BLaER1 treated with 17β-estradiol and CSF1 and Interleukin-3, amounts not matched to agents 10 nM and 100 nM (cell line): ENCODE measurements around the gene ALK.
A peak's percentile ranks its signal among the peaks of the same experiment; 100 is the strongest.

Source experiments
- H3K27ac ChIP-seq, 11 experiments: shearing (Covaris generic); formaldehyde crosslinking; 2 replicates each; pipeline ENCODE4 v1.8.1; 2022
- H3K27me3 ChIP-seq, 11 experiments: shearing (Covaris generic); formaldehyde crosslinking; 2 replicates each; pipeline ENCODE4 v1.8.1; 2022
- H3K36me3 ChIP-seq, 11 experiments: shearing (Covaris generic); formaldehyde crosslinking; 2 replicates each; pipeline ENCODE4 v1.8.1; 2022
- H3K4me1 ChIP-seq, 10 experiments: shearing (Covaris generic); formaldehyde crosslinking; 2 replicates each; pipeline ENCODE4 v1.8.1; 2022
- H3K4me2 ChIP-seq, 11 experiments: shearing (Covaris generic); formaldehyde crosslinking; 2 replicates each; pipeline ENCODE4 v1.8.1; 2022
- H3K4me3 ChIP-seq, 10 experiments: shearing (Covaris generic); formaldehyde crosslinking; 2 replicates each; pipeline ENCODE4 v1.8.1; 2022
- H3K9ac ChIP-seq, 11 experiments: shearing (Covaris generic); formaldehyde crosslinking; 2 replicates each; pipeline ENCODE4 v1.8.1; 2022
- H3K9me3 ChIP-seq, 11 experiments: shearing (Covaris generic); formaldehyde crosslinking; replicated peaks in 1 of 11; 2 replicates each; pipeline ENCODE4 v1.8.1; 2022
- H4K20me1 ChIP-seq, 11 experiments: shearing (Covaris generic); formaldehyde crosslinking; 2 replicates each; pipeline ENCODE4 v1.8.1; 2022
- Cebpa-rat ChIP-seq, 11 experiments: shearing (Covaris generic); IDR thresholded peaks; 2 replicates each; pipeline ENCODE4 v1.8.1; 2022

ALK gene

DNA sequence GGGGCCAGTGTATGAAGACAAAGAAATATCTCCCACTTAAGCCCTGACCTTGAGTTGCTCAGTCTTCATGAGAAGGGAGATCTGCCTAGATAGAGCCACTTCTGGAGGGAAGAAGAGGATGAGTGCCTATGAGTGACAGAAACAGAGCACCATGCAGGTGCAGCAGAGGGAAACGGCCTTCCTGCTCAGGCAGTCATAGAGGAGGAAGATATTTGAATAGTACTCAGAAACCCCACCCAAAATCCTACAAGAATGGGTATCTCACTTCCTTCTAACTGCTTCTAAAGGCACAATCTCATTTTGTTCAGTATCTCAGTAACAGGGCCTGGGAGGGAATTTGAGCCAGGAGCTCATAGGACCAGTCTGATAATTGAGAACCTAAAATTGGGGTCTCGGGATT, 339.3 kb downstream of the ALK start:
- peaks cover 0 to 4% (median 0%) of the 10 kb centered on the region in 10 experiments; a peak in 1 of 20 replicates for H3K4me1 ChIP-seq
- H3K27me3 ChIP-seq = no peaks in the 10 kb centered on the region
- H4K20me1 ChIP-seq = no peaks in the 10 kb centered on the region
- H3K4me3 ChIP-seq = no peak overlapping the region
- peak overlapping the region in 1 of 11 experiments; percentile 15; a peak in 1 of 22 replicates for H3K4me2 ChIP-seq
- no peak overlapping the region for H3K9ac ChIP-seq
- no peak overlapping the region for H3K27ac ChIP-seq
- TF ChIP-seq Cebpa-rat (IDR thresholded peaks at IDR 0.05) = no peak
- H3K36me3 ChIP-seq = no peaks in the 10 kb centered on the region
- H3K9me3 ChIP-seq = no peaks in the 10 kb centered on the region

DNA sequence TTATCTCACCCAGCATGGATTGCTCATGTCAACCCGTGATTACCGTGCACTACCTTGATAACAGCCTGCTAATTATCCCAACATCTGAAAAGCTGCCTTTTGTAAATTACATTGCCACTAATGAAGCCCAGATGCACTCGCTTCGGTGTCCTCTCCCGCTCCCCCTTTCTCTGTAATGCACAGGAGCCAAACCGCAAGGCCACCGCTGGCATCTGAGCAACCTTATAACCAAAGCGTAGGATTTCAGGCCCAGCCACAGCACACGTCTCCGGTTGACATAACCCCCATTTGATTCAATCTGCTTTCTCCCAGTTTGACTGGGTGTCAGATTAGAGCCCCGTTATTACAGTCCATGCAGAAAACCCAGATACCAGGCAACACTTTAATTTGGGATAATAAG, 341.2 kb downstream of the ALK start:
- Histone ChIP-seq H3K27me3 (no peaks in the 10 kb centered on the region), H3K4me1 (peaks cover 0 to 4% (median 0%) of the 10 kb centered on the region in 10 experiments; a peak in 1 of 20 replicates), H4K20me1 (no peaks in the 10 kb centered on the region), H3K4me2 (no peak overlapping the region), H3K9ac (no peak overlapping the region), H3K36me3 (no peaks in the 10 kb centered on the region), H3K27ac (no peak overlapping the region), H3K9me3 (no peaks in the 10 kb centered on the region), H3K4me3 (no peak overlapping the region)
- no peak for TF ChIP-seq Cebpa-rat (IDR thresholded peaks at IDR 0.05)

DNA sequence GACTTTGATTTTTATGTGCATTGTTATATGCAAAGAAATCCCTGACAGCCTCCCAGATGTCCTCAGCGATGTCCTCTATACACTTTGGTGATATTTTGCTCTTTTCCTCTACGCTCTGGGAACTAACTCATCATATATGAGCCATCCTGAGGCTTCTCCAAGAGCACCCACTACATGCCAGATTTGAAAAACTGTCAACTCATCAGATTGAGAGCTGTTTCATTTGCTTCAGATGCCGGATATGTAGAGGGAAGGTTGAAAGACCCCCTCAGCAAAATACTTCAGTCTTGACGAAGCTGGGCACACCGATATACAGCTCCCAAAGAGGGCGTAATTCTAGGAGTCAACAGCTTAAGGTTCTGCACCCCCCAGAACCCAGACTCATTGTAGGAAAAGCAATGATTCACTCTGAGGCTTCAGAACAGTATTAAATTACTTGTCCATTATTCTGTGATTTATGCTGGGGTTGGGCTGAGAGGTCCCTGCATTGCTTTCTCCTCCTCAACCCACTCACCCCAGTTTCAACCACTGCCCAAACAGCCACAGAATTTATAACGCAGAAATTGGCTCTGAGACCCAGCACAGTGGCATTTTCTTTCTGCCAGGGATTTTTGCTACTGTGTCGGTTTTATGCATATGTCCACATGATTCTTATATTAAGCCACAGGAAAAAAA, 341.8 kb downstream of the ALK start:
- no peaks in the 10 kb centered on the region for H3K27me3 ChIP-seq
- no peak for TF ChIP-seq Cebpa-rat (IDR thresholded peaks at IDR 0.05)
- H4K20me1 ChIP-seq = no peaks in the 10 kb centered on the region
- no peaks in the 10 kb centered on the region for H3K36me3 ChIP-seq
- no peak overlapping the region for H3K9ac ChIP-seq
- H3K4me3 ChIP-seq = no peak overlapping the region
- H3K4me2 ChIP-seq = no peak overlapping the region
- H3K9me3 ChIP-seq = no peaks in the 10 kb centered on the region
- H3K27ac ChIP-seq = no peak overlapping the region
- H3K4me1 ChIP-seq = peaks cover 0 to 4% (median 0%) of the 10 kb centered on the region in 10 experiments; a peak in 1 of 20 replicates

DNA sequence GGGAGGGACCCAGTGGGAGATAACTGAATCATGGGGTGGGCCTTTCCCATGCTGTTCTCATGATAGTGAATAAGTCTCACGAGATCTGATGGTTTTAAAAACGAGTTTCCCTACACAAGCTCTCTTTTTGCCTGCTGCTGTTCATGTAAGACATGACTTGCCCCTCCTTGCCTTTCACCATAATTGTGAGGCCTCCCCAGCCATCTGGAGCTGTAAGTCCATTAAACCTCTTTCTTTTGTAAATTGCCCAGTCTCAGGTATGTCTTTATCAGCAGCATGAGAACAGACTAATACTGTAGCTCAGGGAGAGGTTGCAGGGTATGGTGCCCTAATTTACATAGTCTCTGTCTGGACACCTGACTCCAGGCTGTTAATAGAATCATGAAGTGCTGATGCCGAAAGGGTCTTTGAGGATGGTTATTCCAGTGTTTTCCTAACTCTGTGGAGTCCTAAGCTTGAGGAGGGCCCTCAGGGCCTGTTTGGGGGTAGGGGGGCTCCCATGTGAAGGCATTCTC, 343.2 kb downstream of the ALK start:
- no peaks in the 10 kb centered on the region; a peak in 1 of 22 replicates for H4K20me1 ChIP-seq
- H3K4me3 ChIP-seq = no peak overlapping the region
- no peaks in the 10 kb centered on the region for H3K36me3 ChIP-seq
- no peaks in the 10 kb centered on the region for H3K9me3 ChIP-seq
- no peak for TF ChIP-seq Cebpa-rat (IDR thresholded peaks at IDR 0.05)
- no peak overlapping the region for H3K4me2 ChIP-seq
- H3K27ac ChIP-seq = no peak overlapping the region
- H3K9ac ChIP-seq = no peak overlapping the region
- H3K27me3 ChIP-seq = no peaks in the 10 kb centered on the region
- H3K4me1 ChIP-seq = peaks cover 0 to 4% (median 0%) of the 10 kb centered on the region in 10 experiments; a peak in 1 of 20 replicates

DNA sequence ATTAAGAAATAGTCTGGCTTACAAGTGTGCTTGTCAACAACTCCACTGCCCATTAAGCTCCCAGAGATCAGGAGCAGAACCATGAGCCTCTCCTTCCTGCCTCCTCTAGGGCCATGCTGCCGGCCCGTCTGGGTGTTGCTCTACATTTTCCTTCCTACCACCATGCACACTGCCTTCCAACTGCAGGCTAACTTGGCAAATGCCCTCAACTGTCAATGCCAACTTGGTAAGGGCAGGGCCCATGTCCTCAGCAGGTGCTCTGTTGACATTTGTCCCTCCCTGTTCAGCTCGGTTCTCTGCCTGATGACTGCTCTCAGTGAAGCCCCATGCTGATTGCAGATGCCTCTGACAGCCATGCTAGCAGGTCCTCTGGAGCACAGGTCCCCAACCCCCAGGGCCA, 345.2 kb downstream of the ALK start:
- Histone ChIP-seq H3K27me3 (no peaks in the 10 kb centered on the region), H3K27ac (no peak overlapping the region), H3K4me3 (no peak overlapping the region), H3K9ac (no peak overlapping the region), H3K9me3 (no peaks in the 10 kb centered on the region), H3K4me2 (no peak overlapping the region), H4K20me1 (no peaks in the 10 kb centered on the region; a peak in 1 of 22 replicates), H3K4me1 (no peaks in the 10 kb centered on the region), H3K36me3 (no peaks in the 10 kb centered on the region)
- no peak for TF ChIP-seq Cebpa-rat (IDR thresholded peaks at IDR 0.05)

DNA sequence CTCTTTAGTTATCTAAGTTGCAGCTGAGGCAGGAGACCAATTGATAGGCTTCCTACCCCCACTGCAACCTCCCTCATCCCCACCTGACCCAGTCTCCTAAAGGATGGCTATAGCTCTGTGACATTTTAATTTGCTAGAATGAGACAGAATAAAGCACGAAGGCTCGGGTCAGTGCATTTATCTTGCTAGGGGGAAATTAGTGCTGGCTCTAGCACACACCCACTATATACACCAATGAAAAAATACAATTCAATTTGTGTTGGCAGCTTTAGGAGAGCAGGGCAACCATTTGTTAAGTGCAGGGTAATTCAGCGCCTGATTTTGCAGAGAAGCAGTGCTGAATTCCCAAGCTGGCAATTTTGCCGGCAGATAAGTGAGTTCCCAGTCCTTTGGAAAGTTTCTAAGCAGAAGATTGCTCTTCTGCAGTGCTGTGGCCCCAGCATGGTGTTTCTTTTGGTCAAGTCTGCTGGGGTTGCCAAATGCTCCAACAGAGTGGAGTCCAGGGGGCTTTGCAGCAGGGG, 346.0 kb downstream of the ALK start:
- Histone ChIP-seq H3K9ac (no peak overlapping the region), H3K36me3 (no peaks in the 10 kb centered on the region), H4K20me1 (no peaks in the 10 kb centered on the region; a peak in 1 of 22 replicates), H3K4me3 (no peak overlapping the region), H3K27me3 (no peaks in the 10 kb centered on the region), H3K27ac (no peak overlapping the region), H3K9me3 (no peaks in the 10 kb centered on the region), H3K4me2 (no peak overlapping the region), H3K4me1 (no peaks in the 10 kb centered on the region)
- no peak for TF ChIP-seq Cebpa-rat (IDR thresholded peaks at IDR 0.05)

DNA sequence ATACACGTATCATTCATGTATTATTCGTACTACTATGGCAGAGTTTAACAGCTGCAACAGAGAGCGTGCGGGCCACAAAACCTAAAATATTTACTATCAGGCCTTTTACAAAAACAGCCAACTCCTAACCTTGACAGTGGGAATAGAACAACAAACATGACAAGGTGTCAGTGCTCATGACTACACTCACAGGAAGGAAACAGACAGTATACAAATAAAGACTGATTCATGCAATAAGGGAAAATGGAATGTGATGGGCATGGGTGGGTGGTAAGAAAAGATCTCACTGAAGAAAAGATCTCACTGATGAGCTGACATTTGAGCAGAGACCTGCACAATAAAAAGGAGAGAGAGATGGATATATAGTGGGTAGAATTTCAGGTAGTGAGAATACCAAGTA, 347.8 kb downstream of the ALK start:
- Histone ChIP-seq H3K9ac (no peak overlapping the region), H3K27me3 (no peaks in the 10 kb centered on the region), H3K9me3 (no peaks in the 10 kb centered on the region), H3K4me1 (peaks cover 0 to 1% (median under 1%) of the 10 kb centered on the region in 10 experiments; a peak in 11 of 20 replicates), H3K4me3 (no peak overlapping the region), H3K4me2 (no peak overlapping the region), H3K27ac (no peak overlapping the region), H3K36me3 (no peaks in the 10 kb centered on the region), H4K20me1 (no peaks in the 10 kb centered on the region; a peak in 1 of 22 replicates)
- no peak for TF ChIP-seq Cebpa-rat (IDR thresholded peaks at IDR 0.05)

DNA sequence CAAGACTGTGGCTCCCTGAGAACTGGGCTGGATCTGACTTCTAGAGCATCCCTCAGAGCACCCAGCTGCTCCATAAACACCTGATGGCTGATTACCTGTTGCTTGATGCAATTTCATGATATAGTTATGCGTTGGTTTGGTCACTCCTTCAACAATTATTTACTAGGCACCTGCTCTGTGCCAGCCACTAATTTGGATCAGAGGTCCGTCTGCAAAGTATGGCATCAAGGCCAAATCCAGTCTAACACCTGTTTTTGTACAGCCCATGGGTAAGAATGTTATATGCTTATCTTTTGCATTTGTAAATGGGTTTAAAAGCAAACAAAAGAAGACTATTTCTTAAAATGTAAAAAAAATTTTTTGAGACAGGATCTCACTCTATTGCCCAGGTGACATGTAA, 348.2 kb downstream of the ALK start:
- Histone ChIP-seq H3K4me3 (no peak overlapping the region), H3K36me3 (no peaks in the 10 kb centered on the region), H3K27me3 (no peaks in the 10 kb centered on the region), H3K4me1 (peaks cover 0 to 6% (median 5%) of the 10 kb centered on the region in 10 experiments; a peak in 14 of 20 replicates), H3K9ac (no peak overlapping the region), H3K4me2 (no peak overlapping the region), H3K9me3 (no peaks in the 10 kb centered on the region), H3K27ac (no peak overlapping the region), H4K20me1 (no peaks in the 10 kb centered on the region; a peak in 1 of 22 replicates)
- no peak for TF ChIP-seq Cebpa-rat (IDR thresholded peaks at IDR 0.05)

DNA sequence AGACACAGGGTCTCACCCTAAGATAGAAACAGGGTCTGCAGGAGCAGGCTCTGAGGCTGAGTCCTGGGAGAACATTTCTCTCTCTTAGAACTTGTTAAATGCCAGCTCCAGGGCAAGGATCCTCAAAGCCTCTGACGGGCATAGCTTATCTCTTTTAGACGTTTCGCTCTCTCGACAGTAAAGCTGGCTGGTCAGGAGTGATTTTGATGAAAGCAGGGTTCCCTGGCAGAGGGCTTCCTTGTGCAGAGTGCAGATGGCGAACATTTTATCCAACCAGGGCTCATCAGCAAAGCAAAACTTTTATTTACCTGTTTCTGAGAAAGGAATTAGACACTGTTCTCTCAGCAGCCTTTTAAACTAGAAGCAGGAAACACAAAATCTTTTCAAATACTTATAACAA, 350.8 kb downstream of the ALK start:
- Histone ChIP-seq H4K20me1 (no peaks in the 10 kb centered on the region; a peak in 1 of 22 replicates), H3K4me3 (no peak overlapping the region), H3K4me1 (peaks cover 0 to 15% (median 12%) of the 10 kb centered on the region in 10 experiments; a peak in 14 of 20 replicates), H3K9ac (no peak overlapping the region), H3K27me3 (no peaks in the 10 kb centered on the region), H3K36me3 (no peaks in the 10 kb centered on the region), H3K27ac (no peak overlapping the region), H3K9me3 (no peaks in the 10 kb centered on the region), H3K4me2 (no peak overlapping the region)
- TF ChIP-seq Cebpa-rat (IDR thresholded peaks at IDR 0.05) = no peak
